ENCODE measurements around the gene XPO6. TPM values are rescaled to one million over a fixed set of nuclear protein-coding genes. Genes with fewer than 3 reads are reported as not detected.

The XPO6 gene
- polyA plus RNA-seq, 1 of the 3 experiments (the other 2 are of a cell fraction), result 97.1 TPM

GRCh38 chr16:28131181-28131580 lies 80.6 kb downstream of the XPO6 start:
- 96% methylated on average over 6 of the region's 6 CpGs for WGBS (ENCODE audit: low lambda C conversion rate)
- TF ChIP-seq MAX (IDR thresholded peaks at IDR 0.05; ENCODE audit: low read depth), result no peak
- Histone ChIP-seq H3K9me2 (no peaks in the 10 kb centered on the region), H3K9me3 (no peaks in the 10 kb centered on the region), H3K27ac (ENCODE audit: low read depth in 2 of 2, low read length in 1 of 2) (no peak overlapping the region; a peak in 1 of 4 replicates), H3K36me3 (replicated peaks in 1 of 2; ENCODE audit: control insufficient read depth in 1 of 2, insufficient read depth in 2 of 2, low read length in 1 of 2) (peaks cover 63 to 83% of the 10 kb centered on the region in 2 experiments), H3K27me3 (ENCODE audit: insufficient read depth) (no peaks in the 10 kb centered on the region), H3K9ac (no peak overlapping the region), H3K4me3 (ENCODE audit: low read depth in 2 of 2, low read length in 1 of 2) (no peak overlapping the region), H3K4me2 (no peak overlapping the region), H3K4me1 (ENCODE audit: control insufficient read depth in 1 of 2, insufficient read depth in 2 of 2, low read depth in 1 of 2, low read length in 1 of 2) (no peaks in the 10 kb centered on the region), H3F3A (replicated peaks; ENCODE audit: insufficient read depth) (no peaks in the 10 kb centered on the region), H3K79me2 (ENCODE audit: insufficient read depth) (no peaks in the 10 kb centered on the region), H2AFZ (ENCODE audit: low read depth) (no peak overlapping the region), H4K20me1 (ENCODE audit: insufficient read depth) (no peaks in the 10 kb centered on the region)
- no peak for DNase-seq
- CTCF ChIA-PET, result interaction anchor here (1.0 kb wide), 1 partner anchor 31 kb away, joined by 3 read pairs; no protein-coding TSS in a partner anchor
- POLR2A ChIA-PET, result no interaction called here

GRCh38 chr16:28130099-28131088 lies 81.4 kb downstream of the XPO6 start:
- CTCF ChIA-PET, result interaction anchor here (0.7 kb wide), 1 partner anchor 60 kb away, joined by 3 read pairs; no protein-coding TSS in a partner anchor
- DNase-seq, result no peak
- POLR2A ChIA-PET, result no interaction called here

More at GRCh38 chr16:28130099-28131088, 81.4 kb downstream of the XPO6 start:
- no peaks in the 10 kb centered on the region for H4K20me1 ChIP-seq (ENCODE audit: insufficient read depth)
- no peak overlapping the region for H2AFZ ChIP-seq (ENCODE audit: low read depth)
- H3K4me1 ChIP-seq (ENCODE audit: control insufficient read depth in 1 of 2, insufficient read depth in 2 of 2, low read depth in 1 of 2, low read length in 1 of 2), result no peaks in the 10 kb centered on the region
- peaks cover 58 to 86% of the 10 kb centered on the region in 2 experiments for H3K36me3 ChIP-seq (replicated peaks in 1 of 2; ENCODE audit: control insufficient read depth in 1 of 2, insufficient read depth in 2 of 2, low read length in 1 of 2)
- WGBS (ENCODE audit: low lambda C conversion rate), result 93% methylated on average over 11 of the region's 11 CpGs
- no peaks in the 10 kb centered on the region for H3K9me2 ChIP-seq
- TF ChIP-seq NFIC (IDR thresholded peaks at IDR 0.05; ENCODE audit: borderline replicate concordance), result no peak
- no peak for TF ChIP-seq NRF1 (IDR thresholded peaks at IDR 0.05; ENCODE audit: low read depth, low read length)
- no peak for TF ChIP-seq USF2 (IDR thresholded peaks at IDR 0.05; ENCODE audit: borderline replicate concordance, low read depth, low read length)
- no peak for TF ChIP-seq RAD21 (IDR thresholded peaks at IDR 0.05; ENCODE audit: low read length)
- no peak for TF ChIP-seq USF1 (IDR thresholded peaks at IDR 0.05; ENCODE audit: borderline replicate concordance, low read depth)
- TF ChIP-seq YY1 (IDR thresholded peaks at IDR 0.05; ENCODE audit: low read depth), result no peak
- no peak for TF ChIP-seq SIN3A (IDR thresholded peaks at IDR 0.05; ENCODE audit: borderline replicate concordance, low read depth, low read length)
- no peak for TF ChIP-seq ELF1 (IDR thresholded peaks at IDR 0.05)
- H3K27ac ChIP-seq (ENCODE audit: low read depth in 2 of 2, low read length in 1 of 2), result no peak overlapping the region
- H3K4me3 ChIP-seq (ENCODE audit: low read depth in 2 of 2, low read length in 1 of 2), result no peak overlapping the region
- H3K79me2 ChIP-seq (ENCODE audit: insufficient read depth), result no peaks in the 10 kb centered on the region
- no peaks in the 10 kb centered on the region for H3K27me3 ChIP-seq (ENCODE audit: insufficient read depth)
- no peak overlapping the region for H3K9ac ChIP-seq
- H3K4me2 ChIP-seq, result no peak overlapping the region
- no peaks in the 10 kb centered on the region for H3K9me3 ChIP-seq
- H3F3A ChIP-seq (replicated peaks; ENCODE audit: insufficient read depth), result no peaks in the 10 kb centered on the region
